Measurements from ENCODE around the gene PARN. TPM values are rescaled to one million over a fixed set of nuclear protein-coding genes. Genes with fewer than 3 reads are reported as not detected.

Gene PARN
- total and polyA plus RNA-seq, 8 donors: 9.9 to 75.3 (median 24.2) TPM

- H3K27ac ChIP-seq: no peak overlapping the region
- H3K4me1 ChIP-seq: peaks cover 0 to 22% (median 7%) of the 10 kb centered on the region in 4 donors
- 90 to 97% (median 94%) methylated on average over 3 of the region's 3 CpGs for WGBS, 5 donors
- intact Hi-C loops (cut with DNase I; ENCODE audit: low total_unique reads): no loop called here
- DNase-seq: no peak
- no peak overlapping the region for H3K4me3 ChIP-seq
- H3K36me3 ChIP-seq: no peaks in the 10 kb centered on the region
- no peaks in the 10 kb centered on the region for H3K9me3 ChIP-seq
- H3K27me3 ChIP-seq: no peaks in the 10 kb centered on the region
- no peak for TF ChIP-seq EP300 (IDR thresholded peaks at IDR 0.05)
- no peak for TF ChIP-seq CTCF (IDR thresholded peaks at IDR 0.05)
- no peak for TF ChIP-seq POLR2A (IDR thresholded peaks at IDR 0.05)
- TF ChIP-seq POLR2AphosphoS5 (IDR thresholded peaks at IDR 0.05): no peak
These were observed 213.9 kb downstream of the PARN start for GRCh38 chr16:14416184-14416583.

GRCh38 chr16:14415291-14415690 lies 214.8 kb downstream of the PARN start:
- peaks cover 0 to 22% (median 7%) of the 10 kb centered on the region in 4 donors for H3K4me1 ChIP-seq
- H3K27ac ChIP-seq: no peak overlapping the region
- no peaks in the 10 kb centered on the region for H3K9me3 ChIP-seq
- TF ChIP-seq POLR2A (IDR thresholded peaks at IDR 0.05): no peak
- no peak for TF ChIP-seq POLR2AphosphoS5 (IDR thresholded peaks at IDR 0.05)
- TF ChIP-seq CTCF (IDR thresholded peaks at IDR 0.05): no peak
- no peak for TF ChIP-seq EP300 (IDR thresholded peaks at IDR 0.05)
- no peak overlapping the region for H3K4me3 ChIP-seq
- no peaks in the 10 kb centered on the region for H3K36me3 ChIP-seq
- no peaks in the 10 kb centered on the region for H3K27me3 ChIP-seq
- WGBS, 5 donors: 53 to 60% (median 56%) methylated on average over 7 of the region's 7 CpGs
- intact Hi-C loops (cut with DNase I; ENCODE audit: low total_unique reads): no loop called here
- DNase-seq: no peak

GRCh38 chr16:14409563-14409962 lies 220.5 kb downstream of the PARN start:
- H3K4me3 ChIP-seq: no peak overlapping the region
- H3K27ac ChIP-seq: no peak overlapping the region
- peaks cover 0 to 5% (median 0%) of the 10 kb centered on the region in 4 donors for H3K4me1 ChIP-seq
- H3K27me3 ChIP-seq: no peaks in the 10 kb centered on the region
- intact Hi-C loops (cut with DNase I; ENCODE audit: low total_unique reads): no loop called here
- no peak for DNase-seq
- TF ChIP-seq POLR2A (IDR thresholded peaks at IDR 0.05): no peak
- TF ChIP-seq EP300 (IDR thresholded peaks at IDR 0.05): no peak
- no peak for TF ChIP-seq POLR2AphosphoS5 (IDR thresholded peaks at IDR 0.05)
- TF ChIP-seq CTCF (IDR thresholded peaks at IDR 0.05): no peak
- H3K36me3 ChIP-seq: no peaks in the 10 kb centered on the region
- no peaks in the 10 kb centered on the region for H3K9me3 ChIP-seq
- 46 to 75% (median 57%) methylated on average over 5 of the region's 5 CpGs for whole genome bisulfite sequencing, 5 donors

- peaks cover 0 to 5% (median 0%) of the 10 kb centered on the region in 4 donors for H3K4me1 ChIP-seq
- no peak overlapping the region for H3K27ac ChIP-seq
- TF ChIP-seq POLR2A (IDR thresholded peaks at IDR 0.05) (no peak), EP300 (IDR thresholded peaks at IDR 0.05) (no peak), CTCF (IDR thresholded peaks at IDR 0.05) (no peak), POLR2AphosphoS5 (IDR thresholded peaks at IDR 0.05) (no peak)
- intact Hi-C loops (cut with DNase I; ENCODE audit: low total_unique reads): no loop called here
- H3K27me3 ChIP-seq: no peaks in the 10 kb centered on the region
- H3K36me3 ChIP-seq: no peaks in the 10 kb centered on the region
- no peak overlapping the region for H3K4me3 ChIP-seq
- no peaks in the 10 kb centered on the region for H3K9me3 ChIP-seq
- DNase-seq: no peak
- WGBS, 5 donors: 83 to 100% (median 95%) methylated on average over 1 to 2 of the region's 2 CpGs
These were observed 222.2 kb downstream of the PARN start for GRCh38 chr16:14407786-14408399.

Measured in stomach (tissue), 9 donors.